Upper lobe of right lung (tissue), 1 donor: ENCODE measurements around the gene IFI16. TPM values are rescaled to one million over a fixed set of nuclear protein-coding genes. Genes with fewer than 3 reads are reported as not detected.
"Not testable (repeated sequence)": the region's sequence is repeated elsewhere in the genome, so short reads cannot be mapped to it uniquely, and the experiment has no call there.

Experiments
- ATAC-seq: fragments of 200-7000 bp; cut with Tn5 transposase; one replicate; pipeline ENCODE4 v1.9.1; 2020; ENCODE audit warnings: mild to moderate bottlenecking, moderate library complexity
- DNase-seq: peaks from one replicate; pipeline ENCODE4 v3.0.0-alpha.2; 2020
- H3K27ac ChIP-seq: fragments of 200-600 bp; one replicate; pipeline ENCODE4 v1.8.0; 2022
- H3K27me3 ChIP-seq: fragments of 200-600 bp; one replicate; pipeline ENCODE4 v1.8.0; 2022; ENCODE audit warnings: mild to moderate bottlenecking
- H3K36me3 ChIP-seq: fragments of 200-600 bp; one replicate; pipeline ENCODE4 v1.8.0; 2022
- H3K4me1 ChIP-seq: fragments of 200-600 bp; one replicate; pipeline ENCODE4 v1.8.0; 2022
- H3K4me3 ChIP-seq: fragments of 200-600 bp; one replicate; pipeline ENCODE4 v1.8.0; 2022; ENCODE audit warnings: mild to moderate bottlenecking
- H3K9me3 ChIP-seq: fragments of 200-600 bp; one replicate; pipeline ENCODE4 v1.8.0; 2022
- CTCF ChIP-seq: fragments of 200-600 bp; IDR thresholded peaks from one replicate; pipeline ENCODE4 v1.8.0; 2022; ENCODE audit warnings: antibody characterized with exemption
- intact Hi-C: fragments of 100-400 bp; cut with DNase I; formaldehyde crosslinking; loops from one replicate; pipeline ENCODE4 v1.11.0; 2022
- total RNA-seq: library from RNA; stranded (reverse); fragmentation: NEBNext Ultra II Directional; extraction: Animal tissue kit (Norgen Biotek cat#: 25700); gene quantifications from one replicate; pipeline ENCODE4 v1.2.1, GENCODE V29; 2021
- donor health status: DM: no; HTN: yes; CAD: no; lungs with severe emphysema.

Gene IFI16
- total RNA-seq, 1 donor from 2014 or later: 98.0 TPM

- peaks cover 21% of the 10 kb centered on the region for H3K4me1 ChIP-seq
- no peak overlapping the region for H3K27ac ChIP-seq
- ATAC-seq (no peak), DNase-seq (no peak)
- no peaks in the 10 kb centered on the region for H3K36me3 ChIP-seq
- no peak for TF ChIP-seq CTCF
- H3K9me3 ChIP-seq: no peaks in the 10 kb centered on the region
- no peak overlapping the region for H3K4me3 ChIP-seq
- no peaks in the 10 kb centered on the region for H3K27me3 ChIP-seq
- intact Hi-C loops: no loop called here
Measured at GRCh38 chr1:159007726-159008125, 2.0 kb upstream of the IFI16 start.

- H3K27me3 ChIP-seq: no peaks in the 10 kb centered on the region
- peaks cover 28% of the 10 kb centered on the region for H3K4me1 ChIP-seq
- ATAC-seq: peak; percentile 45
- peak overlapping the region; percentile 93 for H3K27ac ChIP-seq
- H3K9me3 ChIP-seq: no peaks in the 10 kb centered on the region
- no peak for TF ChIP-seq CTCF
- H3K36me3 ChIP-seq: no peaks in the 10 kb centered on the region
- intact Hi-C loops: no loop called here
- DNase-seq: no peak
- H3K4me3 ChIP-seq: no peak overlapping the region
Measured at GRCh38 chr1:159008744-159009188, 941 bp upstream of the IFI16 start.

GRCh38 chr1:159009287-159009686 lies 420 bp upstream of the IFI16 start:
- H3K27me3 ChIP-seq: no peaks in the 10 kb centered on the region
- ATAC-seq (no peak), DNase-seq (no peak)
- no peak for TF ChIP-seq CTCF
- no peaks in the 10 kb centered on the region for H3K36me3 ChIP-seq
- H3K4me3 ChIP-seq: peak overlapping the region; percentile 72
- H3K9me3 ChIP-seq: no peaks in the 10 kb centered on the region
- intact Hi-C loops: no loop called here
- peaks cover 33% of the 10 kb centered on the region for H3K4me1 ChIP-seq
- peak overlapping the region; percentile 93 for H3K27ac ChIP-seq

GRCh38 chr1:159010391-159010790 lies 684 bp downstream of the IFI16 start:
- ATAC-seq (no peak), DNase-seq (no peak)
- intact Hi-C loops: no loop called here
- H3K9me3 ChIP-seq: no peaks in the 10 kb centered on the region
- H3K27ac ChIP-seq: peak overlapping the region; percentile 93
- no peaks in the 10 kb centered on the region for H3K27me3 ChIP-seq
- H3K4me1 ChIP-seq: peaks cover 39% of the 10 kb centered on the region
- H3K36me3 ChIP-seq: peaks cover 3% of the 10 kb centered on the region
- no peak for TF ChIP-seq CTCF
- H3K4me3 ChIP-seq: peak overlapping the region; percentile 72

GRCh38 chr1:159011001-159011400 lies 1.3 kb downstream of the IFI16 start:
- H3K36me3 ChIP-seq, ATAC-seq, H3K9me3 ChIP-seq, DNase-seq, intact Hi-C loops, H3K27me3 ChIP-seq: not testable (repeated sequence)
- H3K4me1 ChIP-seq: peaks cover 37% of the 10 kb centered on the region
- H3K27ac ChIP-seq: peak overlapping the region; percentile 93
- peak overlapping the region; percentile 72 for H3K4me3 ChIP-seq

- Histone ChIP-seq H3K4me1 (peaks cover 43% of the 10 kb centered on the region), H3K36me3 (peaks cover 14% of the 10 kb centered on the region), H3K27ac (peak overlapping the region; percentile 93), H3K4me3 (peak overlapping the region; percentile 72), H3K9me3 (no peaks in the 10 kb centered on the region), H3K27me3 (no peaks in the 10 kb centered on the region)
- no peak for DNase-seq
- intact Hi-C loops: no loop called here
- TF ChIP-seq CTCF: no peak
- no peak for ATAC-seq
Measured at GRCh38 chr1:159011751-159012150, 2.0 kb downstream of the IFI16 start.
